ENCODE measurements around the gene PAIP1.
A peak's percentile ranks its signal among the peaks of the same experiment; 100 is the strongest.

Gene PAIP1

GRCh38 chr5:43540746-43541145 lies 16.1 kb downstream of the PAIP1 start:
- no peak for DNase-seq
- Histone ChIP-seq H3K27me3 (no peaks in the 10 kb centered on the region), H3K36me3 (peaks cover 75% of the 10 kb centered on the region)

DNA sequence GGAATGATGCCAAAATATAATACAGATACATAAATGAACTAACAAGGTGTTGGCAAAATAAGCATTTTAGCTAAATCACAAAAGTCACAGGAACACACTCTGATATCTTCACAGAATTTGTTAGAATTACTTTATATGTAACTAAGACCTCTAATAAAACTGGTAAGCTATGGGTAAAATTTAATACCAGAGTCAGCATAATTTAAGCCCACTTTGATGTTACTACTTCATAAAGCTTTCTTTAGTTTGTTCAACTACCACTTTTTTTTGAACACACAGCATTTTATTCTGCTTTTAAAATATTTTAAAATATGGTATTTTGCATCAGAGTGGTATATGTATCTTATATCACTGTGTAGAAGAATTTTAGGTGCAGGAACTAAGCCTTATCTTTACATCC lies 19.9 kb downstream of the PAIP1 start:
- no peaks in the 10 kb centered on the region for H3K27me3 ChIP-seq
- DNase-seq, result no peak
- TF ChIP-seq, protein P1, sequence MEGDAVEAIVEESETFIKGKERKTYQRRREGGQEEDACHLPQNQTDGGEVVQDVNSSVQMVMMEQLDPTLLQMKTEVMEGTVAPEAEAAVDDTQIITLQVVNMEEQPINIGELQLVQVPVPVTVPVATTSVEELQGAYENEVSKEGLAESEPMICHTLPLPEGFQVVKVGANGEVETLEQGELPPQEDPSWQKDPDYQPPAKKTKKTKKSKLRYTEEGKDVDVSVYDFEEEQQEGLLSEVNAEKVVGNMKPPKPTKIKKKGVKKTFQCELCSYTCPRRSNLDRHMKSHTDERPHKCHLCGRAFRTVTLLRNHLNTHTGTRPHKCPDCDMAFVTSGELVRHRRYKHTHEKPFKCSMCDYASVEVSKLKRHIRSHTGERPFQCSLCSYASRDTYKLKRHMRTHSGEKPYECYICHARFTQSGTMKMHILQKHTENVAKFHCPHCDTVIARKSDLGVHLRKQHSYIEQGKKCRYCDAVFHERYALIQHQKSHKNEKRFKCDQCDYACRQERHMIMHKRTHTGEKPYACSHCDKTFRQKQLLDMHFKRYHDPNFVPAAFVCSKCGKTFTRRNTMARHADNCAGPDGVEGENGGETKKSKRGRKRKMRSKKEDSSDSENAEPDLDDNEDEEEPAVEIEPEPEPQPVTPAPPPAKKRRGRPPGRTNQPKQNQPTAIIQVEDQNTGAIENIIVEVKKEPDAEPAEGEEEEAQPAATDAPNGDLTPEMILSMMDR (IDR thresholded peaks at IDR 0.05; ENCODE audit: low read depth, low read length), result no peak
- H3K9me3 ChIP-seq, result no peaks in the 10 kb centered on the region
- H3K36me3 ChIP-seq, result peaks cover 81% of the 10 kb centered on the region
- H3K4me3 ChIP-seq (ENCODE audit: low read depth, low read length), result no peak overlapping the region
- H3K4me1 ChIP-seq, result no peaks in the 10 kb centered on the region

More at GRCh38 chr5:43540746-43541145, 16.1 kb downstream of the PAIP1 start:
- TF ChIP-seq, protein P1 (IDR thresholded peaks at IDR 0.05; ENCODE audit: low read depth, low read length), result no peak
- no peaks in the 10 kb centered on the region for H3K4me1 ChIP-seq
- H3K4me3 ChIP-seq (ENCODE audit: low read depth, low read length), result no peak overlapping the region
- no peaks in the 10 kb centered on the region for H3K9me3 ChIP-seq

GRCh38 chr5:43533646-43534045 lies 23.2 kb downstream of the PAIP1 start:
- no peak overlapping the region for H3K4me3 ChIP-seq (ENCODE audit: low read depth, low read length)
- H3K27me3 ChIP-seq, result no peaks in the 10 kb centered on the region
- H3K9me3 ChIP-seq, result no peaks in the 10 kb centered on the region
- peaks cover 84% of the 10 kb centered on the region for H3K36me3 ChIP-seq
- DNase-seq, result no peak
- TF ChIP-seq, protein P1 (IDR thresholded peaks at IDR 0.05; ENCODE audit: low read depth, low read length), result no peak
- no peaks in the 10 kb centered on the region for H3K4me1 ChIP-seq

DNA sequence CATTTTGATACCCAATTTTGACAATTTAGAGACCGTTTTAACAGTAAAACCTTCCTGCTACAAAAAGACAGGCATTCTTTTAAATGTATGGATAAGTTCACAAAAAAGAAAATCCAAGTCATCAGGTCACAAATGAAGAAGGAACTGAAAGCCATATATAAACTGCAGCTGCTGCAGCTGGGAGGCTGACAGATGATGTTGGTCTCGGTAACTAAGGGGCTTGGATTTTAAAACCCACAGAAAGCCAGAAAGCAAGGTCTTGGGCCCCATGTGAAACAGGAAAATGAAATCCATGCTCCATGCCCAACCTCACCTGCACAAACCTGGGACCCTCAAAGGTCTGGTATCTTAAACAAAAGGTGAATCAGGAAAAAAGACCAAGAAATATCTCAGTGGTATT lies 26.2 kb downstream of the PAIP1 start:
- H3K4me1 ChIP-seq, result no peaks in the 10 kb centered on the region
- no peak overlapping the region for H3K4me3 ChIP-seq (ENCODE audit: low read depth, low read length)
- TF ChIP-seq, protein P1 (IDR thresholded peaks at IDR 0.05; ENCODE audit: low read depth, low read length), result no peak
- H3K36me3 ChIP-seq, result peaks cover 77% of the 10 kb centered on the region
- no peak for DNase-seq
- H3K9me3 ChIP-seq, result no peaks in the 10 kb centered on the region
- no peaks in the 10 kb centered on the region for H3K27me3 ChIP-seq

- H3K36me3 ChIP-seq, result peaks cover 28% of the 10 kb centered on the region
- DNase-seq, result peak; percentile 72
- no peaks in the 10 kb centered on the region for H3K9me3 ChIP-seq
- H3K4me1 ChIP-seq, result peaks cover 16% of the 10 kb centered on the region; the same call in 1 of the 2 replicates
- H3K4me3 ChIP-seq (ENCODE audit: low read depth, low read length), result no peak overlapping the region; the same call in 1 of the 2 replicates
- TF ChIP-seq, protein P1 (IDR thresholded peaks at IDR 0.05; ENCODE audit: low read depth, low read length), result no peak
- H3K27me3 ChIP-seq, result no peaks in the 10 kb centered on the region
These were observed 33.2 kb downstream of the PAIP1 start for GRCh38 chr5:43523662-43524072.

DNA sequence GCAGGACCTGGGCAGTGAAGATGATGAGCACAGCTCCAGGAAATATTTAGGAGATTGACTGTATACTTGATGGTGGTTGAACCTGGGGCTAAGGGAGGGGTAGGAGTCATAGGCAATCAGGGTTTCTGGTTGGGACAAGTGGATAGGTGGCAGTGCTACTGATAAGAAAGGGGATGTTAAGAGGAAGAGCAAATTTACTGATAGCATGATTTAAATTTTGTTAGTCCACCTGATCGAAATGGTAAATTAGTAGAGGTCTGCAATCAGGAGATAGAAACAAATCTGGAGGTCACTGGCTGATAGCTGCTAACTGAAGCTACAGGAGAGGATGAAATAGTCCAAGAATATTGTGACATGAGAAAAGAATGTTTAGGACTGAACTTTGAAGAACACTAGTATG lies 36.3 kb downstream of the PAIP1 start:
- peaks cover 11% of the 10 kb centered on the region for H3K36me3 ChIP-seq
- no peaks in the 10 kb centered on the region for H3K9me3 ChIP-seq
- no peak overlapping the region for H3K4me3 ChIP-seq (ENCODE audit: low read depth, low read length)
- no peak for DNase-seq
- no peaks in the 10 kb centered on the region for H3K27me3 ChIP-seq
- TF ChIP-seq, protein P1 (IDR thresholded peaks at IDR 0.05; ENCODE audit: low read depth, low read length), result no peak
- peaks cover 16% of the 10 kb centered on the region; the same call in 1 of the 2 replicates for H3K4me1 ChIP-seq
